Fibroblast of gingiva (primary cell): Measurements from ENCODE around the gene PLD3.
"Not testable (repeated sequence)": the region's sequence is repeated elsewhere in the genome, so short reads cannot be mapped to it uniquely, and the experiment has no call there.

ENCODE experiments used
- DNase-seq: peaks from one replicate; pipeline ENCODE4 v3.0.0-alpha.2; 2011; ENCODE audit warnings: low read depth

PLD3 gene

DNA sequence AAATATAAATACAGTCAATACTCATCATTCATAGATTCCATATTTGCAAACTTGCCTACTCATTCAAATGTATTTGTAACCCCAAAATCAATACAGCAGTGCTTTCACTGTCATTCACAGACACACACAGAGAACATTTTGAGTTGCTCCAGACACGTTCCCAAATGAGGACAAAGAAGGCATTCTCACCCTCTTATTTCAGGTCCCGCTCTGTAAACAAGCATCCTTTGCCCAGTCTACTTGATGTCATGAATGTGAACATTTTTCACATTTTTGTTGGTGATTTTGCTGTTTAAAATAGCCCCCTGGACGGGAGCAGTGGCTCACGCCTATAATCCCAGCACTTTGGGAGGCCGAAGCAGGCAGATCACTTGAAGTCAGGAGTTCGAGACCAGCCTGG, 15.8 kb upstream of the PLD3 start:
- no peak for DNase-seq

DNA sequence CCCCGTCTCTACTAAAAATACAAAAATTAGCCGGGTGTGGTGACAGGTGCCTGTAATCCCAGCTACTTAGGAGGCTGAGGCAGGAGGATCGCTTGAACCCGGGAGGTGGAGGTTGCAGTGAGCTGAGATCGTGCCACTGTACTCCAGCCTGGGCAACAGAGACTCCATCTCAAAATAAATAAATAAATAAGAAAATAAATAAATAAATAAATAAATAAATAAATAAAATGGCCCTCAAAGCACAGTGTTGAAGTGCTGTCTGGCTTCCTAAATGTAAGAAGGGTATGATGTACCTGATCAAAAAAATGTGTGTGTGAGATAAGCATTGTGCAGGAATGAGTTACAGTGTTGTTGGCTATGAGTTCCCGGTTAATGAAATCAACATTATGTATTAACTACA, 15.4 kb upstream of the PLD3 start:
- not testable (repeated sequence) for DNase-seq

DNA sequence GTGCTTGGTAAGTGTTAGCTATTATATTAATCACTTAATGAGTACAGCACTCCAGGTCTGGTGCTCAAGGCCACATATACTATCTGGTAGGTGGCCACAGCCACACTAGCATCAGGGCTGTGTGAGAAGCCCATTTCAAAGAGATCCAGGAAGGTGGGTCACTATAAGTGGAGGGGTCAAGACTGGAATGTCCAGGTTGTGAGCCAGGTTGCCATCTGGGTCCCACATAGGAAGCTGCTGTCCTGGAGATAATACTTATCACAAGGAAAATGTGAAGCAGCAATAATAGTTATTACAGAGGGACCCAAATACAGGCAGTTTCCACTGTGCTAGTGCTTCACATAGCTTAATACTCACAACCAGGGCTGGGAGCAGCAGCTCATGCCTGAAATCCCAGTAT, 13.4 kb upstream of the PLD3 start:
- DNase-seq = no peak

DNA sequence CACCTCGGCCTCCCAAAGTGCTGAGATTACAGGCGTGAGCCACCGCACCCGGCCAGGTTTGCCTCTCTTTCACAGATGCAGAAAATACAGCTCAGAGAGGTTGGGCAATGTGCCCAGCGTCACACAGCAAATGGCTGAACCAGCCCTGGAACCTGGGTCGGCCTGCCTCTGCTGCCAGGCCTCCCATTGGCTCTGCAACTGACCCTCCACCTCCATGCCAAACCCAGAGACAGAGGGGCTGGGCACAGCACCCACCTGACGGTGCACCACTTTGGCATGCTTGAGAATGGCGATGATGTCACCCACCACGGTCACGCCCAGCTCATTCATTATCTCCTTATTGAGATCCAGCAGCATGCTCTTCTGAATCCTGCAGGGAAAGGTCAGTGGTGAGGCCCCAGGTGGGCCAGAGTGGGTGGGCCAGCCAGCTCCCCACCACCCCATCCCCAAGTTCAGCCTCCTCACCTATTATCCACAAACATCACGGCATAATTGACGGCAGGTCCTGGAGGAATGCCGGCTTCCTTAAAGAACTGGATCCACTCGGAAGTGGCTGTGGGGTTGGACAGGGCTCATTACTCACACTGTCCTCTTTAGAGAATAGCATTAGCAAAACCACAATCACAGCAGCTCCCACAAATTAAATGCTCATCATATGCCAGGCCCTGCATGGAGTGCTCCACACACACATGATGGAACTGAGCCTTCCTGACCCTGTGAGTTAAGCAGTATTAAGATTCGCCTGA, 12.5 kb upstream of the PLD3 start:
- no peak for DNase-seq

DNA sequence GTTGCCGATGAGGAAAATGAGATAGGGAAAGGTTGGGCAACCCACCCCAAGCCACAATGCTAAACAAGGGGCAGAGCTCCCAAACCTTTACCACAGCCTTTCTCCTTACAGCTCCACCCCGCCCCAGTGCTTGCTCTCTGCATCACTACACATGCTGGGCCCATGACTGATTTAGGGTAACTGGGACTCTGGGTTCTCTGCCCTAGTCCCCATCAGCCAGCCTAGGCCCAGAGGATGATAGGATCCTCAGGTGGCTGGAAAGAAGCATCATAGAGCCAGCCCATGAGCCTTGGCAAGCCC, 11.9 kb upstream of the PLD3 start:
- DNase-seq = no peak

DNA sequence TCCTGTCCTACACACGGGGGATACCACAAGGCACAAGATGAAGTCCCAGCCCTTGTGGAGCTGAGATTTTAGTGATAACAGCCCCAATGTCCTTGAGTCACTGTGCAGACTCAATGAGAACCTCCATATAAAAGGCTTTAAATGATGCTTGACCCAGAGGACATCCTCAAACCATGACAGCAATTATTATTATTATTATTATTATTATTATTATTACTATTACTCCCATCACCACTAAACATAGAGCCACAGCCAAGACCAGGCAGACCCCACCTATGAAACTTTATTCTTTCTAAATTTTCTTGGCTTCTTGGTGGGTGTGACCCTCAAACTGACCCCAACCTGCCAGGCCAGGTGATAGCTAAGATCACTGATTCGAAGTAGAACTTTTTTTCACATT, 11.4 kb upstream of the PLD3 start:
- DNase-seq = no peak

DNA sequence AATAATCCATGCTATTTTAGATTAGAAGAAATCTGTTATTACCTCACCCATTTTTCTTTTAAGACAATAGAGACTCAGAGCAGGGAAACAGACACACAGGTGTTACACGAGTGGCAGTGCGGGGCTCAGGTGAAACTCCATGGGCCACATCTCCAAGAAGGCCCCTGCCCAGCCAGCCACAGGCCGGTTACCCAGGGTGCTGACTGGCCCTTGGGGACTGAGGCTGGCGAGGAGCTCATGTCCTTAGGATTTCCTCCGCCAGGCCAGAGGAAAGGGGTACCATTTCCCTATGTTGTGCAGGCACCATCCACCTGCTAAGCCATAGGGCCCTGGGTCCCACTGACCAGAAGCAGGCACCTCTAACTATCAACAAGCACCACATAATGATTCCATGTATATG, 10.9 kb upstream of the PLD3 start:
- DNase-seq = no peak

DNA sequence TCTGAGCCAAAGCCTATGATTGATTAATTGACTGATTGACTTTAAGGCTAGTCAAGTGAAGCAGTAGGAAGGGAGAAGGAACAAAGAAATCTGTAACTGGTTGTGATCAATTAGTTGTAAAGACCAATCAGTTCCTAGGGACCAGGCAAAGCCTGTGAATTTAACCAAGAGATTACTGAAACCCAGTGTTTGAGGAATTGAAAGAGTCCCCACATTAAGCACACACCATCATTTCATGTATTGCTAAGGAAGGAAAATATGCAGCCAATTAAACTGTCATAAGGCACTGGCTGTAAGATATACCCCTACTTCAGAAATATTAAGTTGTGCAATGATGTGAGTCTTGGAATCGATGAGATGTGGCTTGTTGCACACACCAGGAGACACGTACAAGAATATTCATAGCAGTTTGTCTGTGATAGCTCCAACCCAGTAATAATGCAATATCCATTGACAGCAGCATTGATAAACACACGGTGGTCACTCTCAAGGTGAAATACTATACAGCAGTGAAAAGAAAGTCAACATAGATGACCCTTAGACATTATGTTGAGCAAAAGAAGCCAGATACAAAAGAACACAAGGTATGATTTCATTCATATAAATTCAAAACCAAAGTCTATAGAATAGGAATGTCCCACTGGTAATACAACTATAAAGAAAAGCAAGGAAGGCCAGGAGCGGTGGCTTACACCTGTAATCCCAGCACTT, 9.3 kb upstream of the PLD3 start:
- DNase-seq = no peak

DNA sequence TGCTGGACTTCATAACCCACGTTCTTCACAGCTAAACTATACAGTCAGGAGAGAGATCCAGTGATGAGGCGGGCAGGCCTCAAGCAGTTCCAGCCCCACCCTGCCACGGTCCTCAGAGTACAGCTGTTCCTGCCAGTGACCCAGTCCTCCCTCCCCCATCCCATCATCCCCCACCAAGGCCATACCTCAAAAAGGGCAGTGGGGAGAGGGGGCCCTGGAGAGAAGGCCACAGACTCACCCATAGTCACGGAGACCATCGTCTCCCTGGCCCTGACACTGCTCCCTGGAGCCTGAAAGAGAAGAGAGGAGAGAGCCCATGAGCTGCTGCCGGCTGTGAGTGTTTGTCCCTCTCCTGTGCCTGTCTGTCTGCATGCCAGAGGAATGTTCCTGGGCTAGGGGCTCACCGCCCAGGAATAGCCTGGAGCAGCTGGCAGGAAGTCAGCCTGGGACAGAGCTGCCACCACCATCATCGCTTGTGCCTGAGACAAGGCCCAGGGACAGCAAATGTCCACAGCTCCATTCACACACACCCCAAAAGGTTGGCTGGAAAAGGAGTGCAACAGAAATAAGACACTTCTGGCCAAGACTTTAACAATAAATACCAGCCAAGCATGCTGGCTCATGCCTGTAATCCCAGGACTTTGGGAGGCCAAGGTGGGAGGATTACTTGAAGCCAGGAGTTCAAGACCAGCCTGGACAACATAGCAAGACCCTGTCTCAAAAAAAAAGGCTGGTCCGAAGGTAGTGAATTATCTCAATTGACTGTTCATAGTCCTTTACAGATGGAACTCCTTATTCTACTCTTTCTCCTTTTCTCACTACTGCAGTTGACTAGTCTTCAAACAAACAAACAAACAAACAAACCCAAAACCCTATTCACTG, 6.7 kb upstream of the PLD3 start:
- DNase-seq = no peak

DNA sequence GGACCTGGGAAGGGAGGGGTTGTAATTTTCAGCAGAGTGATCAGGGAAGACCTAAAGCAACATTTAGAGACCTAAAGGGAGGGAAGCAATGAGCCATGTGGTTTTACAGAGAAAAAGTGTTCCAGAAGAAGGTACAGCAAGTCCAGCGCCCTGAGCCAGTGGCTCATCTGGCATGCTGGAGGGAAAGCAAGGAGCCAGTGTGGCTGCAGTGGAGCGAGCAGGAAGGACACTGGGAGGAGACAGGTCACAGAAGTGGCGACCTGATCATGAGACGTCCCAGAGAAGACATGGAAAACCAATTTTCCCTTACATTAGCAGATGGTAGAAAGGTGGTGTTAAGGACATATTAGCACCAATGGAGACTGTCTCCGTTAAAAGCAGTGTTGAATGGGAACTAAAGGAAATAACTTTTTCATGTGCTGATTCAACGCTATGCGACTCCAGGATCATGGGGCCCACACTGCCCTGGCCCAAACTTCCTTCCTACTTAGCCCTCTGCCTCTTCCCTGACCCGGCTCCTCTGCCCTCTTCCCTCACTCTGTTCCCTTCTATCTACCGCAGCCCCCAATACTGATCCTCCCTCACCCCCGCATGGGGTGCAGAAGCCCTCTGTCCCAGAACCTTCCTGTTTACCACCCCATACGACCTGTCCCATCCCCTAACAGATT, 5.7 kb upstream of the PLD3 start:
- DNase-seq = no peak

DNA sequence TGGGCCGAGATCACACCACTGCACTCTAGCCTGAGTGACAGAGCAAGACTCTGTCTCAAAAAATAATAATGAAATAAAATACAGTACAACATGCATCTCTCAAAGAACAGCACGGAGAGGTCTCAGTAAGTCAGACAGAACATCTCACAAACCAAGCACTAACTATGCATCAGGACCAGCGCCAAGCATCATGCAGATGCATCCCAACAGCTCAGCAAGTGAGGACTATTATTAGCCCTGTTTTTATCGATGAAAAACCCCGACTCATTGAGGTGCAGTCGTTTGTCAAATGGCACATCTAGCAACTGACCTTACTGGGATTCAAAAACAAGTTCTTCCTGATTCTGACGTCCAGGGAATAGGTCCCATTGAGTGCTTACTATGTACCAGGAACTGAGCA, 4.1 kb upstream of the PLD3 start:
- no peak for DNase-seq

DNA sequence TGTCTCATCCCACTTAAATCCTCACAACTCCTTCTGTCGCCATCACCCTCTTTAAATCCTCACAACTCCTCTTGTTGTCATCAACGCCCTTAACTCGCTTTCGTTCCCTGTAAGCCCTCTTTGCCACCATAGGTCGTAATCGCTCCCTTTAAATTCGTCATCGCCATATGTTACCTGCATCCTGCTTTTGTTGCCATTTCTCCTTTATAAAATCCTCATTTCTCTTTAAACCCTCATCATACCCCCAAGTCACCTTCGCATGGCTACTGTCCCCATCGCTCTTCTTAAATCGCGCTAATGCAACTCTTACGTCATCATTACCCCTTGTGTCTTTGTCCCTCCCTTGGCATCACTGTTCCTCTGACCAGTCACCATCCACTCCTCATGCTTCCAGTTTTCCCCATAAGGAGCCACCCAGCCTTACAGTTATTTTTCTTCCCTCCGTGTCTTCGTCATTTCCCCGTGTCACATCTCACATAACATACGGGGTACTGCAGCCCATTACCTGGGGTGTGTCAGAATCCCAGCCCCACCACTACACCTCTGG, 539 bp downstream of the PLD3 start:
- DNase-seq = peak; percentile 73

DNA sequence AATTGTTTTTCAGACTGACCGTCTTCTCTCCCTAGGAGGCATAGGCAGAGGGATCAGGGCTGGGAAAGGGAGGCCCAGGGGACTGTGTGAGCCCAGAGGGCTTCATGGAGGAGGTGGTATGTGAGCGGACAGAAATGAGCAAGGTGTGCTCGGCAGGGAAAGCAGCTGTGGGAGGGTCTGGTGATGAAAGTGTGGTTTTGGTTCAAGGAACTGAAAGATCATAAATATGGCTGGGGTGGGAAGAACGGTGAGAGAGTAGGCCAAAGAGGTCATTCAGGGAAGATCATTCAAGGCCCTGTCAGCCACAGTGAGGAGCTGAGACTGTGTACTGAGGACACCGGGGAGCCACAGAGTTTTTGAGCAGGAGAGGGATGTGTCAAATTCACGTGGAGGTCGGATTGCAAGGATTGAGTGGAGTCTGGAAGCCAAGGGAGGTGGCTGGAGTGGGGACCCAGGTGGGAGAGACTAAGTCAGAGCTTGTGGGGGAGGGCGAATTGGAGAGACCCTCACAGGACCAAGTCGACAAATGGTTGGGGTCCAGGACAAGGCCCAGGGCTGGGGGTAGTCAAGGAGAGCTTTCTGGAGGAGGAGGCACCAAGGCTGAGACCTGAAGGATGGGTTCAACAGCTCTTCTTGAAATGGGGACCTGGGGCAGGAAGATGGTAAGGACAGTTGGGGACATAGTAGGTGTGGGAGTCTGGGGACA, 7.6 kb downstream of the PLD3 start:
- DNase-seq = no peak

DNA sequence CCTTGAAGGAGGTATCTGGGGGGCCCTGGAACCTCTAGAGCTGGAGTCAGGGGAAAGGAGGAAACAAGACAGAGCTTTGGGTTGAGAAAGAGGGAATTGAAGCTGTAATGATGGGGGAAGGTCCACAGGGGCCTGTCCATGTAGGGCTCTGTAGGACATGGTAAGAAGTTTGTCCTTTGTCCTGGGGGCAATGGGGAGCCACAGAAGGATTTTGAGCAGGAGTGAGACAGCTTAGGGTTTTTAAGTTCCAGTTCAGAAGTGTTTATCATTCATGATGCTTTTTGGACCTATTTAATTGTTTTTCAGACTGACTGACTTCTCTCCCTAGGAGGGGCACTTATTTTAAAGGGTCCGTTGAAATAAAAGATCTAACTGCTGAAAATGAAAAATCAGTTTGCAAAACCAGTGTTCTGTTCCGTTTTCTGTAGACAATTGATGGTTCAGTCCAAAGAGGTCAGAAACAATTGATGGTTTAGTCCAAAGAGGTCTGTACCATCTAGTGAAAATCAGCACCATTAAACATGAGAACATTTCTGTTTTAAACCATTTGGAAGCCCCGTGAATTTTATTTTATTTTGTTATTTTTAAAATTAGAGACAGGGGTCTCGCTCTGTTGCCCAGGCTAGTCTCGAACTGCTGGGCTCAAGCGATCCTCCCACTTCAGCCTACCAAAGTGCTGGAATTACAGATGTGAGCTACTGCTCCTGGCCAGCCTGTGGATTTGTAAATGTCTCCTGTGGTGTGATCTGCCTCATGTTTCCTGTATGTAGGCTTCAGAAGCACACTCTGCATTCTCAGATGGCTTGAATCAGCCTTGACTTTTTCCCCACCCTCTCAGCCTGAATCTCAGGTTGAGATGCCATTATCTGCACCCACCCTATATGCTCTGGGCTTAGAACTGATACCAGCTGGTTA, 8.4 kb downstream of the PLD3 start:
- no peak for DNase-seq

DNA sequence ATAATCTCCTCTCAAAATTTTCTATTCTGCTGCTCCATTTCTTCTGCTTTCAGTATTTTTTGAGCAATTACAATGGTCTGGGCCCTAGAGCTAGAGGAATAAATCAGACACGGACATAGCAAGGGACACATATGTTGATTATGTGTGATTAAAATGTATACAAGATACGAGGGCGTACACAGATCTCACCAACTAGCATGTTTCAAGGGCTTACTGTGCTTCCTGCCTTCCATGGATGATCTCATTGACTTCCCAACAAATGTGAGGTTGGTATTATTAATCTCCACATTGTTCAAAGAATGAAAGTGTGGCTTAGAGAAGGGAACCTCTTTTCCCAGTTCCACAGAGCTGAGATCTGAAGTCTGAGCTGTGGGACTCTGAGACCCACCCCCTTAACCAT, 9.1 kb downstream of the PLD3 start:
- no peak for DNase-seq

DNA sequence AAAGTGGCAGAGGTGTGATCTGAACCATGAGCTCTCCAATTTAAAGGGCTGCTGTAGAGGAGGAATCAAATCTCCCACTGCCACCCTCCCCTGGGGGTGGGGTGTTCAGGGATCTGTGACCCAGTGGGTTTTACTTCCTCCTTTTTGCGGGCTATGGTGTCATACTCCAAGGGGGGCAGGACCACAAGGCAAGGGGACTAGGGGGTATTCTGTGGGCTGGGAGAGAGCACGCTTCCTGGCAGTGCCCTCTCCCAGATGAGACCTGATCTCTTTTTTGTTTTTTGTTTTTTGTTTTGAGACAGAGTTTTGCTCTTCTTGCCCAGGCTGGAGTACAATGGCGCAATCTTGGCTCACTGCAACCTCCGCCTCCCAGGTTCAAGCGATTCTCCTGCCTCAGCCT, 10.3 kb downstream of the PLD3 start:
- no peak for DNase-seq

DNA sequence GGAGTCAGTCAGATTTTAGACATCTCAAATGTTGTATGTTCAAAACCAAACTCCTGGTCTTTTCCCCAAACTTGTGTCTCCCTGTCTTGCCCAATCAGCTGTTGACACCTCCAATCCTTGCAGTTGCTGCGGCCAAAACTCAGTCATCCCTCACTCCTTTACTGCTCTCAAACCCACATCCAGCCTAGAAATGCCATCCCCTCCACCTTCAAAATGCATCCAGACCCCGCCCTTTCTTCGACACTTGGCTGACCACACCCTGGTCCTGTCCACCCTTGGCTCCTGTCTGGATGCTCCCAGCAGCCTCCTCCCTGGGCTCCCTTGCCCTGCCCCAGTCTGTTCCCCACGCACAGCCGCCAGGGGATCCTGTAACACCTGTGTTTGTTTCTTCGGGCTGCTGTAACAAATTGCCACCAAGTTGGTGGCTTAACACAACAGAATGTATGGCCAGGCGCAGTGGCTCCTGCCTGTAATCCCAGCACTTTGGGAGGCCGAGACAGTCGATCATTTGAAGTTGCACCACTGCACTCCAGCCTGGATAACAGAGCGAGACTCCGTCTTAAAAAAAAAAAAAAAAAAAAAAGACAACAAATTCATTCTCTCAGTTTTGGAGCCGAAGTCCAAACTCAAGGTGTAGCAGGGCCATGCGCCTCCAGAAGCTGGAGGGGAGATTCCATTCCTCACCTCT, 11.7 kb downstream of the PLD3 start:
- DNase-seq = no peak

DNA sequence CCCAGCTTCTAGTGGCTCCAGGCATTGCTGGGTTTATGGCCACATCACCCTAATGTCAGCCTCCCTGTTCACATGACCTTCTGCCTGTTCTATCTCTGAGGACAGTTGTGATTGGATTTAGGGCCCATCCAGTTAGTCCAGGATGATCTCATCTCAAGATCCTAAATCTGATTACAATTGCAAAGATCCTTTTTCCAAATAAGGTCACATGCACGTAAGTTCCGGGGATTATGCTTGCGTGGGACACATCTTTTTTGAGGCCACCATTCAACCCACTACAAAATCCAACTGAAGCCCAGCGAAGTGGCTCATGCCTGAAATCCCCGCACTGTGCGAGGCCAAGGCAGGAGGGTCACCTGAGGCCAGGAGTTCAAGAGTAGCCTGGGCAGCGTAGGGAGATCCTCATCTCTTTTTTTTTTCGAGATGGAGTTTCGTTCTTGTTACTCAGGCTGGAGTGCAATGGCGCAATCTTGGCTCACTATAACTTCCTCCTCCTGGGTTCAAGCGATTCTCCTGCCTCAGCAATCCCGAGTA, 12.3 kb downstream of the PLD3 start:
- DNase-seq = no peak

DNA sequence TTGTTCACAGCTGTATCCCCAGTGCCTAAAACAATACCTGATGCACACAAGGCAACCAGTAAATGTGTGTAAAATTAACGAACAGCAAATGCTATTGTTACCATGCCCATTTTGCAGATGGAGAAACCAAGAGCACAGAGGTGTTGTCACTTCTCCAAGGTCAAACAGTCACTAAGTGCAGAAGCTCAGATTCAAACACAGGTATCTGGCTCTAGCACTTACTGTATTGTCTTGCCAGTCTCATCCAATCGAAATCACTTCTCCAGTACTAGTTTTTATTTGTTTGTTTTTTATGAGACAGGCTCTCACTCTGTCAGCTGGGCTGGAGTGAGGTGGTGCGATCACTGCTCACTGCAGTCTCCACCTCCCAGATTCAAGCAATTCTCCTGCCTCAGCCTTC, 13.7 kb downstream of the PLD3 start:
- no peak for DNase-seq

DNA sequence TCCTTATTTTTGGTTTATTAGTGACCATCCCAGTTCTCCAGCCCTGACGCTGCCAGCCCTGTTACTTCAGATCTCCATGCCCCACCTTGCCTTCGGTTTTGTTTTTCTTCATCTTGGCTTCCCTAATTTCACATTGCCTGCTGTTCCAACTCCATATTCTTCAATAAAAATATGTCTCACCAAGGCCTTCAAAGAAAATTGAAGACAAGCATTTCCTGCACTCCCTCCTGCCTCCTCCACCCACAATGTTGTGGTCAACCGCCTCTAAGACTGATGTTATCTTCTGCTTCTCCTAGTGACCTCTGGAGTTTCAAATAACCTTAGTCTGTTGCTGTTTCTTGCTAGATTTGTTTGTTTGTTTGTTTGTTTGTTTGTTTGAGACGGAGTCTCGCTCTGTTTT, 14.6 kb downstream of the PLD3 start:
- no peak for DNase-seq
